Sigmoid colon (tissue), 4 donors: ENCODE results near the gene KCNIP4.

ENCODE experiments used
- EP300 ChIP-seq, 4 donors: sonication (generic); formaldehyde crosslinking; IDR thresholded peaks; one replicate each; pipeline ENCODE4 v1.6.1; 2017; ENCODE audit warnings: antibody characterized with exemption in 4 of 4
- POLR2A ChIP-seq, 2 donors: fragments of 450-650 bp; IDR thresholded peaks; one replicate each; pipeline ENCODE4 v1.6.1; 2016; ENCODE audit warnings: antibody characterized with exemption in 2 of 2, mild to moderate bottlenecking in 2 of 2, moderate library complexity in 2 of 2
- POLR2AphosphoS5 ChIP-seq, 4 donors: sonication (generic); formaldehyde crosslinking; IDR thresholded peaks; one replicate each; pipeline ENCODE4 v1.6.1; 2017; ENCODE audit warnings: antibody characterized with exemption in 4 of 4
- TF ChIP-seq, protein P1 (sequence below), 4 experiments: fragments of 450-650 bp in 3 of 4; fragments of 200-600 bp in 1 of 4; IDR thresholded peaks; one replicate each; pipeline ENCODE4 v1.5.1; 2016 to 2019; ENCODE audit warnings: antibody characterized with exemption in 4 of 4, mild to moderate bottlenecking in 3 of 4, moderate library complexity in 2 of 4

DNA sequence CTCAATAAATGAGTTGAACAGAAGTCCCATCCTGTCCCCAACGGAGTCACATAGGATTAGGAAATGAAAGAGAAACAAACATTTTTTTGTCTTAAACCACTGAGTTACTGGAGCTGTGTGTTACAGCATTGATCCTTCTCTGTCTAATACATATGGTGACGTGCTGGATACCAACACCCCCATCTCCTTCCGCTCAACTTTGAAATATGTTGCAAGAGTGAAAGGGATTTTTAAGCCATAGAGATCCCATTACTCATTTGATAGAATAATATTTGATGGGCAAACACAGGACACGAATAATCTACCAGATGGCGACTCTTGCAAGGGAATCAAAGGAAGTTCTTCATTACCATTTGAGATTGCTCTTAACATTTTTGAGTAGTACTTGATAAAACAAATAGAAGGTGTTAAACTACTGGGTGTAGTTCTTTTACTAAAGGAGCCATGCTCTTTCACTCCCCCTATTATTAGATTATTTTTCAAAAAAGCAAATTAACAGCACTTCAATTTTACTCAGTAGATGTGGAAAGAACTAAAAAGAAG lies 1107.9 kb downstream of the KCNIP4 start:
- TF ChIP-seq, protein P1, sequence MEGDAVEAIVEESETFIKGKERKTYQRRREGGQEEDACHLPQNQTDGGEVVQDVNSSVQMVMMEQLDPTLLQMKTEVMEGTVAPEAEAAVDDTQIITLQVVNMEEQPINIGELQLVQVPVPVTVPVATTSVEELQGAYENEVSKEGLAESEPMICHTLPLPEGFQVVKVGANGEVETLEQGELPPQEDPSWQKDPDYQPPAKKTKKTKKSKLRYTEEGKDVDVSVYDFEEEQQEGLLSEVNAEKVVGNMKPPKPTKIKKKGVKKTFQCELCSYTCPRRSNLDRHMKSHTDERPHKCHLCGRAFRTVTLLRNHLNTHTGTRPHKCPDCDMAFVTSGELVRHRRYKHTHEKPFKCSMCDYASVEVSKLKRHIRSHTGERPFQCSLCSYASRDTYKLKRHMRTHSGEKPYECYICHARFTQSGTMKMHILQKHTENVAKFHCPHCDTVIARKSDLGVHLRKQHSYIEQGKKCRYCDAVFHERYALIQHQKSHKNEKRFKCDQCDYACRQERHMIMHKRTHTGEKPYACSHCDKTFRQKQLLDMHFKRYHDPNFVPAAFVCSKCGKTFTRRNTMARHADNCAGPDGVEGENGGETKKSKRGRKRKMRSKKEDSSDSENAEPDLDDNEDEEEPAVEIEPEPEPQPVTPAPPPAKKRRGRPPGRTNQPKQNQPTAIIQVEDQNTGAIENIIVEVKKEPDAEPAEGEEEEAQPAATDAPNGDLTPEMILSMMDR (IDR thresholded peaks at IDR 0.05), result no peak
- TF ChIP-seq EP300 (IDR thresholded peaks at IDR 0.05) (no peak), POLR2A (IDR thresholded peaks at IDR 0.05) (no peak), POLR2AphosphoS5 (IDR thresholded peaks at IDR 0.05) (no peak)
